ENCODE measurements around the gene NCMAP.

NCMAP gene

GRCh38 chr1:24557711-24558131, 1.8 kb downstream of the NCMAP start:
- Histone ChIP-seq H3K4me3 (ENCODE audit: low read depth, low read length) (no peak overlapping the region), H3K9ac (ENCODE audit: low read length) (no peak overlapping the region), H3K27ac (ENCODE audit: low read depth, low read length) (no peak overlapping the region), H3K36me3 (ENCODE audit: control insufficient read depth, insufficient read depth, low read length) (no peaks in the 10 kb centered on the region), H3K9me3 (ENCODE audit: control insufficient read depth, insufficient read depth, low read depth, low read length) (no peaks in the 10 kb centered on the region), H3K4me1 (ENCODE audit: control insufficient read depth, insufficient read depth, low read length) (peaks cover 7% of the 10 kb centered on the region; the same call in 1 of the 2 replicates), H3K27me3 (ENCODE audit: control insufficient read depth, insufficient read depth, low read length) (peaks cover 45% of the 10 kb centered on the region)

GRCh38 chr1:24558455-24558854, 2.6 kb downstream of the NCMAP start:
- Histone ChIP-seq H3K9ac (ENCODE audit: low read length) (no peak overlapping the region), H3K4me1 (ENCODE audit: control insufficient read depth, insufficient read depth, low read length) (peaks cover 9% of the 10 kb centered on the region; the same call in 1 of the 2 replicates), H3K4me3 (ENCODE audit: low read depth, low read length) (no peak overlapping the region), H3K27ac (ENCODE audit: low read depth, low read length) (no peak overlapping the region), H3K27me3 (ENCODE audit: control insufficient read depth, insufficient read depth, low read length) (peaks cover 45% of the 10 kb centered on the region), H3K36me3 (ENCODE audit: control insufficient read depth, insufficient read depth, low read length) (no peaks in the 10 kb centered on the region), H3K9me3 (ENCODE audit: control insufficient read depth, insufficient read depth, low read depth, low read length) (no peaks in the 10 kb centered on the region)

GRCh38 chr1:24558902-24559791, 3.3 kb downstream of the NCMAP start:
- H3K9ac ChIP-seq (ENCODE audit: low read length), result no peak overlapping the region
- no peaks in the 10 kb centered on the region for H3K36me3 ChIP-seq (ENCODE audit: control insufficient read depth, insufficient read depth, low read length)
- H3K4me1 ChIP-seq (ENCODE audit: control insufficient read depth, insufficient read depth, low read length), result peaks cover 9% of the 10 kb centered on the region; the same call in 1 of the 2 replicates
- no peak overlapping the region for H3K4me3 ChIP-seq (ENCODE audit: low read depth, low read length)
- H3K9me3 ChIP-seq (ENCODE audit: control insufficient read depth, insufficient read depth, low read depth, low read length), result no peaks in the 10 kb centered on the region
- peaks cover 41% of the 10 kb centered on the region for H3K27me3 ChIP-seq (ENCODE audit: control insufficient read depth, insufficient read depth, low read length)
- H3K27ac ChIP-seq (ENCODE audit: low read depth, low read length), result no peak overlapping the region

GRCh38 chr1:24560361-24560760, 4.5 kb downstream of the NCMAP start:
- no peak overlapping the region for H3K9ac ChIP-seq (ENCODE audit: low read length)
- H3K27ac ChIP-seq (ENCODE audit: low read depth, low read length), result no peak overlapping the region
- H3K4me1 ChIP-seq (ENCODE audit: control insufficient read depth, insufficient read depth, low read length), result peaks cover 9% of the 10 kb centered on the region; the same call in 1 of the 2 replicates
- no peak overlapping the region for H3K4me3 ChIP-seq (ENCODE audit: low read depth, low read length)
- no peaks in the 10 kb centered on the region for H3K36me3 ChIP-seq (ENCODE audit: control insufficient read depth, insufficient read depth, low read length)
- H3K27me3 ChIP-seq (ENCODE audit: control insufficient read depth, insufficient read depth, low read length), result peaks cover 28% of the 10 kb centered on the region
- H3K9me3 ChIP-seq (ENCODE audit: control insufficient read depth, insufficient read depth, low read depth, low read length), result 0 out of 2 replicates have a peak, but pooled peaks cover 9% of the 10 kb centered on the region

- H3K4me3 ChIP-seq (ENCODE audit: low read depth, low read length), result no peak overlapping the region
These were observed 6.7 kb downstream of the NCMAP start for GRCh38 chr1:24562625-24563024.

GRCh38 chr1:24564695-24565094, 8.8 kb downstream of the NCMAP start:
- no peak overlapping the region for H3K9ac ChIP-seq (ENCODE audit: low read length)
- no peak overlapping the region for H3K27ac ChIP-seq (ENCODE audit: low read depth, low read length)
- no peaks in the 10 kb centered on the region for H3K27me3 ChIP-seq (ENCODE audit: control insufficient read depth, insufficient read depth, low read length)
- peaks cover 22% of the 10 kb centered on the region for H3K4me1 ChIP-seq (ENCODE audit: control insufficient read depth, insufficient read depth, low read length)
- H3K9me3 ChIP-seq (ENCODE audit: control insufficient read depth, insufficient read depth, low read depth, low read length), result 0 out of 2 replicates have a peak, but pooled peaks cover 9% of the 10 kb centered on the region
- no peaks in the 10 kb centered on the region for H3K36me3 ChIP-seq (ENCODE audit: control insufficient read depth, insufficient read depth, low read length)
- H3K4me3 ChIP-seq (ENCODE audit: low read depth, low read length), result no peak overlapping the region

More at GRCh38 chr1:24562625-24563024, 6.7 kb downstream of the NCMAP start:
- no peak overlapping the region for H3K9ac ChIP-seq (ENCODE audit: low read length)
- 0 out of 2 replicates have a peak, but pooled peaks cover 9% of the 10 kb centered on the region for H3K9me3 ChIP-seq (ENCODE audit: control insufficient read depth, insufficient read depth, low read depth, low read length)
- H3K36me3 ChIP-seq (ENCODE audit: control insufficient read depth, insufficient read depth, low read length), result no peaks in the 10 kb centered on the region
- H3K4me1 ChIP-seq (ENCODE audit: control insufficient read depth, insufficient read depth, low read length), result peaks cover 18% of the 10 kb centered on the region
- no peak overlapping the region for H3K27ac ChIP-seq (ENCODE audit: low read depth, low read length)
- H3K27me3 ChIP-seq (ENCODE audit: control insufficient read depth, insufficient read depth, low read length), result peaks cover 8% of the 10 kb centered on the region

GRCh38 chr1:24566236-24566867, 10.5 kb downstream of the NCMAP start:
- Histone ChIP-seq H3K9ac (ENCODE audit: low read length) (no peak overlapping the region), H3K27me3 (ENCODE audit: control insufficient read depth, insufficient read depth, low read length) (no peaks in the 10 kb centered on the region), H3K9me3 (ENCODE audit: control insufficient read depth, insufficient read depth, low read depth, low read length) (0 out of 2 replicates have a peak, but pooled peaks cover 9% of the 10 kb centered on the region), H3K4me3 (ENCODE audit: low read depth, low read length) (no peak overlapping the region), H3K36me3 (ENCODE audit: control insufficient read depth, insufficient read depth, low read length) (no peaks in the 10 kb centered on the region), H3K4me1 (ENCODE audit: control insufficient read depth, insufficient read depth, low read length) (peaks cover 22% of the 10 kb centered on the region), H3K27ac (ENCODE audit: low read depth, low read length) (no peak overlapping the region)

GRCh38 chr1:24567792-24568388, 12.0 kb downstream of the NCMAP start:
- H3K9me3 ChIP-seq (ENCODE audit: control insufficient read depth, insufficient read depth, low read depth, low read length), result 0 out of 2 replicates have a peak, but pooled peaks cover 9% of the 10 kb centered on the region
- no peaks in the 10 kb centered on the region for H3K27me3 ChIP-seq (ENCODE audit: control insufficient read depth, insufficient read depth, low read length)
- H3K27ac ChIP-seq (ENCODE audit: low read depth, low read length), result no peak overlapping the region
- H3K4me1 ChIP-seq (ENCODE audit: control insufficient read depth, insufficient read depth, low read length), result peaks cover 16% of the 10 kb centered on the region
- H3K9ac ChIP-seq (ENCODE audit: low read length), result no peak overlapping the region
- H3K4me3 ChIP-seq (ENCODE audit: low read depth, low read length), result no peak overlapping the region
- H3K36me3 ChIP-seq (ENCODE audit: control insufficient read depth, insufficient read depth, low read length), result no peaks in the 10 kb centered on the region

GRCh38 chr1:24568475-24568874, 12.6 kb downstream of the NCMAP start:
- 0 out of 2 replicates have a peak, but pooled peaks cover 9% of the 10 kb centered on the region for H3K9me3 ChIP-seq (ENCODE audit: control insufficient read depth, insufficient read depth, low read depth, low read length)
- no peak overlapping the region for H3K27ac ChIP-seq (ENCODE audit: low read depth, low read length)
- no peaks in the 10 kb centered on the region for H3K27me3 ChIP-seq (ENCODE audit: control insufficient read depth, insufficient read depth, low read length)
- peaks cover 15% of the 10 kb centered on the region for H3K4me1 ChIP-seq (ENCODE audit: control insufficient read depth, insufficient read depth, low read length)
- H3K9ac ChIP-seq (ENCODE audit: low read length), result no peak overlapping the region
- H3K36me3 ChIP-seq (ENCODE audit: control insufficient read depth, insufficient read depth, low read length), result no peaks in the 10 kb centered on the region
- no peak overlapping the region for H3K4me3 ChIP-seq (ENCODE audit: low read depth, low read length)

GRCh38 chr1:24570265-24571125, 14.6 kb downstream of the NCMAP start:
- Histone ChIP-seq H3K9me3 (ENCODE audit: control insufficient read depth, insufficient read depth, low read depth, low read length) (no peaks in the 10 kb centered on the region), H3K4me3 (ENCODE audit: low read depth, low read length) (no peak overlapping the region), H3K27ac (ENCODE audit: low read depth, low read length) (no peak overlapping the region), H3K9ac (ENCODE audit: low read length) (no peak overlapping the region), H3K4me1 (ENCODE audit: control insufficient read depth, insufficient read depth, low read length) (peaks cover 15% of the 10 kb centered on the region), H3K27me3 (ENCODE audit: control insufficient read depth, insufficient read depth, low read length) (no peaks in the 10 kb centered on the region), H3K36me3 (ENCODE audit: control insufficient read depth, insufficient read depth, low read length) (no peaks in the 10 kb centered on the region)
